ENCODE results near the gene COL15A1.

DNA sequence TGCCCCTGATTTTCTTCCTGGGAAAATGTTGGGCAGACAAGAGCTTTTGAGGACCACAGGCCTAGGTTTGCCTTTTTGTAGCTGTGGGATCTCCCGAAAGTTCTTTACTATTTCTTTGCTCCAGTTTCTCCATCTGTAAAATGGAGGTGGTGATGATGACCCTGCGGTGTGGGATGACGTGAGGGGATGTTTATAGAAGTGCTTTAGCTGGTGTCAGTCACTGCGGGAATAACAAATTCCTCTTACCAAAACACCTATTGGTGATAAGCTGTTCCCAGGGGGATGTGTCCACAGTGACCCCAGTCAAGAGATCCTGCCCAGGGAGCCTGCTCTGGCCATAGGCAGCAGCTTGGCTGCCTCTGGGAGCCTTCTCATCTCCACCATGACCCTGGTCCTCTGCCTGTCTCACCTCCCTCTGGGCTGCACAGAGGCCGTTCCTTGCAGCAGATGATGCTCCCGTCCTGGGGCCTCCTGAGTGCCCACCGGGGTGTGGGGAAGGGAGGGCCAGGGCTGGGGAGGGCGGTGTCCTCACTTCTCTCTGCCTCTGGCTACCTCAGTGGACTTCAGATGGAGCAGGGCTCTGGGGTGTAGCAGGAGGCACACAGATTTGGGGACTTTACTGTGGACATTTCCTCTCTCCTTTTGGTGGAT is 77.2 kb downstream of the COL15A1 start:
- TF ChIP-seq, protein P1, sequence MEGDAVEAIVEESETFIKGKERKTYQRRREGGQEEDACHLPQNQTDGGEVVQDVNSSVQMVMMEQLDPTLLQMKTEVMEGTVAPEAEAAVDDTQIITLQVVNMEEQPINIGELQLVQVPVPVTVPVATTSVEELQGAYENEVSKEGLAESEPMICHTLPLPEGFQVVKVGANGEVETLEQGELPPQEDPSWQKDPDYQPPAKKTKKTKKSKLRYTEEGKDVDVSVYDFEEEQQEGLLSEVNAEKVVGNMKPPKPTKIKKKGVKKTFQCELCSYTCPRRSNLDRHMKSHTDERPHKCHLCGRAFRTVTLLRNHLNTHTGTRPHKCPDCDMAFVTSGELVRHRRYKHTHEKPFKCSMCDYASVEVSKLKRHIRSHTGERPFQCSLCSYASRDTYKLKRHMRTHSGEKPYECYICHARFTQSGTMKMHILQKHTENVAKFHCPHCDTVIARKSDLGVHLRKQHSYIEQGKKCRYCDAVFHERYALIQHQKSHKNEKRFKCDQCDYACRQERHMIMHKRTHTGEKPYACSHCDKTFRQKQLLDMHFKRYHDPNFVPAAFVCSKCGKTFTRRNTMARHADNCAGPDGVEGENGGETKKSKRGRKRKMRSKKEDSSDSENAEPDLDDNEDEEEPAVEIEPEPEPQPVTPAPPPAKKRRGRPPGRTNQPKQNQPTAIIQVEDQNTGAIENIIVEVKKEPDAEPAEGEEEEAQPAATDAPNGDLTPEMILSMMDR (IDR thresholded peaks at IDR 0.05; ENCODE audit: control extremely low read depth in 1 of 3, insufficient read depth in 1 of 3, low read depth in 1 of 3, low read length in 3 of 3) = no peak
- TF ChIP-seq KDM1A (IDR thresholded peaks at IDR 0.05; ENCODE audit: borderline replicate concordance, low read length) (no peak), PHF8 (conservative IDR thresholded peaks at IDR 0.05; ENCODE audit: low read depth, low read length) (no peak), POLR2AphosphoS5 (IDR thresholded peaks at IDR 0.05; ENCODE audit: low read depth, low read length) (no peak), EZH2 (IDR thresholded peaks at IDR 0.05; ENCODE audit: low read depth, low read length, severe bottlenecking) (no peak)

Measured in H1 (cell line).